H1 (cell line): Measurements from ENCODE around the gene PLAC1. TPM values are rescaled to one million over a fixed set of nuclear protein-coding genes. Genes with fewer than 3 reads are reported as not detected.

Experiments
- CTCF ChIA-PET: fragments of 300-600 bp; sonication (Branson Sonifier 250); formaldehyde crosslinking; loops from one replicate; lab custom pipeline; 2021; ENCODE audit not compliant: partially characterized antibody; lab: Charles Lee
- POLR2A ChIA-PET: fragments of 300-600 bp; sonication (Branson Sonifier 250); formaldehyde crosslinking; loops from one replicate; lab custom pipeline; 2021; ENCODE audit warnings: inconsistent platforms; ENCODE audit not compliant: partially characterized antibody; lab: Charles Lee
- DNase-seq, 2 experiments: peaks; one replicate each; pipeline versions ENCODE4 v3.0.0 to v3.0.0-alpha.2; 2010 to 2022; ENCODE audit warnings: low spot score in 2 of 2, low read depth in 1 of 2, mixed read lengths in 1 of 2
- FAIRE-seq: peaks from 2 replicates; lab custom pipeline; 2011; peaks lifted over from hg19 to GRCh38; lab: Jason Lieb, UNC
- H2AFZ ChIP-seq: 2 replicates; pipeline ENCODE4 v1.8.1; 2012; ENCODE audit warnings: low read length, inconsistent platforms
- H2AK5ac ChIP-seq: 2 replicates; pipeline ENCODE4 v1.6.1; 2013; ENCODE audit warnings: low read depth, low read length
- H2BK120ac ChIP-seq: replicated peaks from 2 replicates; pipeline ENCODE3; 2013; ENCODE audit warnings: low read depth, low read length, inconsistent platforms
- H2BK12ac ChIP-seq: 2 replicates; pipeline ENCODE4 v1.6.1; 2013; ENCODE audit warnings: low read depth, low read length
- H2BK15ac ChIP-seq: 2 replicates; pipeline ENCODE4 v1.6.1; 2013; ENCODE audit warnings: low read length
- H2BK20ac ChIP-seq: 2 replicates; pipeline ENCODE4 v1.6.1; 2013; ENCODE audit warnings: low read length
- H2BK5ac ChIP-seq: 2 replicates; pipeline ENCODE4 v1.6.1; 2013; ENCODE audit warnings: low read depth, low read length
- H3K14ac ChIP-seq: 2 replicates; pipeline ENCODE4 v1.6.1; 2013; ENCODE audit warnings: inconsistent platforms; ENCODE audit not compliant: insufficient read length
- H3K18ac ChIP-seq: 2 replicates; pipeline ENCODE4 v1.6.1; 2013; ENCODE audit warnings: low read length; ENCODE audit errors: extremely low read depth
- H3K23ac ChIP-seq: 2 replicates; pipeline ENCODE4 v1.6.1; 2013; ENCODE audit warnings: inconsistent platforms; ENCODE audit not compliant: insufficient read length
- H3K23me2 ChIP-seq: 2 replicates; pipeline ENCODE4 v1.6.1; 2013; ENCODE audit warnings: low read depth, low read length
- H3K27ac ChIP-seq: 2 replicates; pipeline ENCODE4 v1.6.1; 2011; ENCODE audit warnings: low read depth, low read length, inconsistent platforms
- H3K27me3 ChIP-seq, 4 experiments: replicated peaks in 1 of 4; 1 replicate in 1 of 4; 2 replicates in 3 of 4; pipeline versions ENCODE4 v1.6.1 to v1.8.1; 2011 to 2013; ENCODE audit warnings: low read length in 3 of 4, mild to moderate bottlenecking in 3 of 4, inconsistent platforms in 2 of 4, mixed read lengths in 2 of 4, moderate library complexity in 1 of 4; ENCODE audit not compliant: control insufficient read depth in 3 of 4, insufficient read depth in 3 of 4; ENCODE audit errors: extremely low read depth in 1 of 4
- H3K36me3 ChIP-seq, 4 experiments: 2 replicates each; pipeline versions ENCODE4 v1.6.1 to v1.8.1; 2011 to 2013; ENCODE audit warnings: mild to moderate bottlenecking in 4 of 4, low read length in 3 of 4, moderate library complexity in 2 of 4, control low read depth in 1 of 4, inconsistent platforms in 1 of 4; ENCODE audit not compliant: insufficient read depth in 4 of 4, control insufficient read depth in 2 of 4
- H3K4ac ChIP-seq: replicated peaks from 2 replicates; pipeline ENCODE3; 2013; ENCODE audit warnings: low read length, low read depth, mixed read lengths, inconsistent platforms; ENCODE audit not compliant: insufficient read length
- H3K4me1 ChIP-seq, 4 experiments: replicated peaks in 1 of 4; 1 replicate in 1 of 4; 2 replicates in 3 of 4; pipeline versions ENCODE4 v1.6.1 to v1.8.1; 2011 to 2013; ENCODE audit warnings: low read length in 3 of 4, inconsistent platforms in 2 of 4, mixed read lengths in 1 of 4; ENCODE audit not compliant: insufficient read depth in 4 of 4, control insufficient read depth in 3 of 4
- H3K4me2 ChIP-seq, 2 experiments: 2 replicates each; pipeline versions ENCODE4 v1.6.1 to v1.8.1; 2011 to 2013; ENCODE audit warnings: low read depth in 2 of 2, low read length in 2 of 2, control low read depth in 1 of 2, inconsistent platforms in 1 of 2, mild to moderate bottlenecking in 1 of 2; ENCODE audit not compliant: insufficient read depth in 1 of 2
- H3K4me3 ChIP-seq, 4 experiments: fragments of 200-600, 300-600 bp in 1 of 4; sonication (generic), shearing (Covaris generic), sonication (Bioruptor Twin) in 1 of 4; 2 replicates each; pipeline versions ENCODE4 v1.5.1 to v1.8.1; 2011 to 2016; ENCODE audit warnings: low read length in 4 of 4, low read depth in 3 of 4, control low read depth in 2 of 4, inconsistent platforms in 2 of 4, mild to moderate bottlenecking in 2 of 4, mixed read lengths in 1 of 4, moderate library complexity in 1 of 4; ENCODE audit not compliant: insufficient read depth in 2 of 4; ENCODE audit errors: extremely low read depth in 1 of 4
- H3K56ac ChIP-seq: replicated peaks from 2 replicates; pipeline ENCODE3; 2013; ENCODE audit warnings: low read depth, mild to moderate bottlenecking, mixed read lengths, low read length, inconsistent platforms; ENCODE audit not compliant: insufficient read length
- H3K79me1 ChIP-seq: 2 replicates; pipeline ENCODE4 v1.6.1; 2013; ENCODE audit warnings: low read depth, low read length, control low read depth
- H3K79me2 ChIP-seq, 2 experiments: 2 replicates each; pipeline versions ENCODE4 v1.6.1 to v1.8.1; 2012 to 2013; ENCODE audit warnings: low read length in 2 of 2, mild to moderate bottlenecking in 2 of 2, inconsistent platforms in 1 of 2; ENCODE audit not compliant: insufficient read depth in 2 of 2, control insufficient read depth in 1 of 2
- H3K9ac ChIP-seq, 4 experiments: replicated peaks in 1 of 4; 1 replicate in 1 of 4; 2 replicates in 3 of 4; pipeline versions ENCODE4 v1.6.1 to v1.8.1; 2011 to 2013; ENCODE audit warnings: low read depth in 3 of 4, low read length in 3 of 4, control low read depth in 2 of 4, mild to moderate bottlenecking in 2 of 4, moderate library complexity in 2 of 4, inconsistent platforms in 1 of 4; ENCODE audit errors: extremely low read depth in 1 of 4
- H3K9me3 ChIP-seq, 2 experiments: 2 replicates each; pipeline versions ENCODE4 v1.6.1 to v1.8.1; 2012 to 2013; ENCODE audit warnings: mild to moderate bottlenecking in 2 of 2, moderate library complexity in 2 of 2, control low read depth in 1 of 2, inconsistent platforms in 1 of 2, low read depth in 1 of 2, low read length in 1 of 2, mixed read lengths in 1 of 2; ENCODE audit not compliant: insufficient read depth in 2 of 2
- H4K20me1 ChIP-seq, 2 experiments: replicated peaks in 1 of 2; 2 replicates each; pipeline versions ENCODE3 to v1.8.1; 2011 to 2013; ENCODE audit warnings: inconsistent platforms in 2 of 2, low read length in 2 of 2, mild to moderate bottlenecking in 1 of 2; ENCODE audit not compliant: insufficient read depth in 2 of 2, control insufficient read depth in 1 of 2
- H4K5ac ChIP-seq: 2 replicates; pipeline ENCODE4 v1.6.1; 2013; ENCODE audit warnings: low read length, low read depth, mixed read lengths, inconsistent platforms; ENCODE audit not compliant: insufficient read length
- H4K8ac ChIP-seq: 2 replicates; pipeline ENCODE4 v1.8.0; 2013; ENCODE audit warnings: mild to moderate bottlenecking, moderate library complexity, low read length, inconsistent platforms; ENCODE audit not compliant: insufficient read depth; ENCODE audit errors: extremely low read depth
- H4K91ac ChIP-seq: replicated peaks from 2 replicates; pipeline ENCODE3; 2013; ENCODE audit warnings: low read length, mixed read lengths, inconsistent platforms; ENCODE audit not compliant: insufficient read length
- CBX5 ChIP-seq: fragments of 300-800, 300-1000 bp; sonication (generic); IDR thresholded peaks from 2 replicates; pipeline ENCODE4 v1.7.1; 2016; ENCODE audit warnings: antibody characterized with exemption, low read length, low read depth
- CHD2 ChIP-seq: IDR thresholded peaks from 2 replicates; pipeline ENCODE4 v1.6.1; 2012; ENCODE audit warnings: low read length, improper control_type of control experiment
- CREB1 ChIP-seq: IDR thresholded peaks from 2 replicates; pipeline ENCODE4 v1.6.1; 2012; ENCODE audit warnings: inconsistent platforms
- EZH2 ChIP-seq: fragments of 200-600 bp; sonication (generic); IDR thresholded peaks from 2 replicates; pipeline ENCODE4 v1.7.1; 2012; ENCODE audit warnings: low read depth, mild to moderate bottlenecking, moderate library complexity, low read length, inconsistent platforms; ENCODE audit not compliant: severe bottlenecking
- HDAC2 ChIP-seq, 2 experiments: fragments of 300-600 bp in 1 of 2; sonication (generic) in 1 of 2; IDR thresholded peaks; 2 replicates each; pipeline ENCODE4 v1.6.1; 2011 to 2012; ENCODE audit warnings: low read depth in 2 of 2, low read length in 2 of 2, mild to moderate bottlenecking in 2 of 2, moderate library complexity in 2 of 2, borderline replicate concordance in 1 of 2, inconsistent platforms in 1 of 2
- JUN ChIP-seq: IDR thresholded peaks from 2 replicates; pipeline ENCODE4 v1.6.1; 2011; ENCODE audit warnings: low read depth, mild to moderate bottlenecking, improper control_type of control experiment, low read length
- WGBS, 2 experiments: shearing (Covaris generic) in 1 of 2; methylation state at CpG; one replicate each; pipeline versions ENCODE4 v1.1.6 to v1.1.7; 2013 to 2015; ENCODE audit warnings: low lambda C conversion rate in 2 of 2, mixed read lengths in 2 of 2, inconsistent platforms in 1 of 2, low coverage in 1 of 2, missing lambda C conversion rate in 1 of 2; ENCODE audit not compliant: insufficient replicate concordance in 2 of 2, insufficient coverage in 1 of 2, insufficient read length in 1 of 2; ENCODE audit errors: extremely low coverage in 1 of 2, missing lambda C conversion rate in 1 of 2; 5-methylcytosine and 5-hydroxymethylcytosine counted together
- polyA plus RNA-seq, 7 experiments: library from polyadenylated mRNA; depleted of rRNA in 3 of 7; stranded (reverse) in 5 of 7; unstranded in 2 of 7; fragments of >200 nt in 5 of 7; fragments of 200-250 nt in 2 of 7; gene quantifications; 1 replicate in 5 of 7; 2 replicates in 1 of 7; 4 replicates in 1 of 7; pipeline versions ENCODE4 v1.2.1 to v1.2.3, GENCODE V29; 2011 to 2013; ENCODE audit warnings: missing spikeins in 2 of 7, mixed read lengths in 2 of 7
- total RNA-seq: library from RNA; stranded (reverse); fragmentation: NEBNext Ultra II Directional; extraction: Animal tissue kit (Norgen Biotek cat#: 25700); gene quantifications from 2 replicates; pipeline ENCODE4 v1.2.1, GENCODE V29; 2021

PLAC1 gene
- total and polyA plus RNA-seq, 2 of the 8 experiments (the other 6 are each of a cell fraction or from before 2014, with no cell fraction given): 1.8 TPM; not detected in 1

- 83% methylated on average over 5 of the region's 5 CpGs; no CpG with 5 or more reads in 1 of the 2 experiments for WGBS, 2 experiments
- FAIRE-seq: no peak
- POLR2A ChIA-PET: no interaction called here
- TF ChIP-seq EZH2 (no peak), JUN (no peak), CBX5 (no peak), CREB1 (no peak), CHD2 (no peak), HDAC2 (IDR thresholded peaks at IDR 0.05; ENCODE audit: borderline replicate concordance in 1 of 2, low read depth in 2 of 2, low read length in 2 of 2) (no peak)
Observed at GRCh38 chrX:134685668-134686067, 27.4 kb upstream of the PLAC1 start.

More at GRCh38 chrX:134685668-134686067, 27.4 kb upstream of the PLAC1 start:
- H4K8ac ChIP-seq: no peak overlapping the region
- H4K5ac ChIP-seq: no peak overlapping the region
- no peak overlapping the region for H3K4me2 ChIP-seq
- CTCF ChIA-PET: interaction anchor here (1.4 kb wide), 1 partner anchor 165 kb away, joined by 3 read pairs; no protein-coding TSS in a partner anchor
- H2BK120ac ChIP-seq: no peak overlapping the region
- no peak overlapping the region for H3K9ac ChIP-seq
- no peak overlapping the region for H4K91ac ChIP-seq
- H2BK15ac ChIP-seq: no peak overlapping the region
- H3K23ac ChIP-seq: no peak overlapping the region
- H3K36me3 ChIP-seq: no peaks in the 10 kb centered on the region
- no peak overlapping the region for H3K27ac ChIP-seq
- no peaks in the 10 kb centered on the region for H4K20me1 ChIP-seq
- no peaks in the 10 kb centered on the region for H3K27me3 ChIP-seq
- H3K18ac ChIP-seq: no peak overlapping the region
- no peaks in the 10 kb centered on the region for H3K23me2 ChIP-seq
- no peak overlapping the region for H3K14ac ChIP-seq
- no peaks in the 10 kb centered on the region for H3K79me2 ChIP-seq
- no peak overlapping the region for H3K56ac ChIP-seq
- no peak overlapping the region for H2AFZ ChIP-seq
- H2BK5ac ChIP-seq: no peak overlapping the region
- no peaks in the 10 kb centered on the region for H3K79me1 ChIP-seq
- H2BK20ac ChIP-seq: no peak overlapping the region
- H3K9me3 ChIP-seq: no peaks in the 10 kb centered on the region
- no peak overlapping the region for H2BK12ac ChIP-seq
- no peak overlapping the region for H3K4me3 ChIP-seq
- no peaks in the 10 kb centered on the region for H3K4me1 ChIP-seq
- DNase-seq: no peak
- no peak overlapping the region for H2AK5ac ChIP-seq
- no peak overlapping the region for H3K4ac ChIP-seq
